Ishikawa (cell line): ENCODE measurements around the gene MIB1.

ENCODE experiments used
- CREB1 ChIP-seq: IDR thresholded peaks from 2 replicates; pipeline ENCODE4 v1.6.1; 2012; ENCODE audit warnings: low read depth
- EP300 ChIP-seq: IDR thresholded peaks from 2 replicates; pipeline ENCODE4 v1.6.1; 2012; ENCODE audit warnings: borderline replicate concordance
- FOXM1 ChIP-seq: IDR thresholded peaks from 2 replicates; pipeline ENCODE4 v1.6.1; 2012; ENCODE audit warnings: low read depth, borderline replicate concordance
- NFIC ChIP-seq: IDR thresholded peaks from 2 replicates; pipeline ENCODE4 v1.6.1; 2012
- RAD21 ChIP-seq: IDR thresholded peaks from 2 replicates; pipeline ENCODE4 v1.6.1; 2012; ENCODE audit warnings: low read depth
- TAF1 ChIP-seq: IDR thresholded peaks from 2 replicates; pipeline ENCODE4 v1.6.1; 2012; ENCODE audit warnings: low read depth, mild to moderate bottlenecking
- TCF12 ChIP-seq: IDR thresholded peaks from 2 replicates; pipeline ENCODE4 v1.6.1; 2012; ENCODE audit warnings: low read depth
- TEAD4 ChIP-seq: IDR thresholded peaks from 2 replicates; pipeline ENCODE4 v1.6.1; 2012
- YY1 ChIP-seq: IDR thresholded peaks from 2 replicates; pipeline ENCODE4 v1.6.1; 2012; ENCODE audit warnings: low read depth
- ZBTB7A ChIP-seq: IDR thresholded peaks from 2 replicates; pipeline ENCODE4 v1.6.1; 2012; ENCODE audit warnings: low read depth
- TF ChIP-seq, protein P1 (sequence below): IDR thresholded peaks from 2 replicates; pipeline ENCODE4 v1.6.1; 2012; ENCODE audit warnings: low read depth, mild to moderate bottlenecking
- TF ChIP-seq, protein P2 (sequence below): IDR thresholded peaks from 2 replicates; pipeline ENCODE4 v1.6.1; 2012

DNA sequence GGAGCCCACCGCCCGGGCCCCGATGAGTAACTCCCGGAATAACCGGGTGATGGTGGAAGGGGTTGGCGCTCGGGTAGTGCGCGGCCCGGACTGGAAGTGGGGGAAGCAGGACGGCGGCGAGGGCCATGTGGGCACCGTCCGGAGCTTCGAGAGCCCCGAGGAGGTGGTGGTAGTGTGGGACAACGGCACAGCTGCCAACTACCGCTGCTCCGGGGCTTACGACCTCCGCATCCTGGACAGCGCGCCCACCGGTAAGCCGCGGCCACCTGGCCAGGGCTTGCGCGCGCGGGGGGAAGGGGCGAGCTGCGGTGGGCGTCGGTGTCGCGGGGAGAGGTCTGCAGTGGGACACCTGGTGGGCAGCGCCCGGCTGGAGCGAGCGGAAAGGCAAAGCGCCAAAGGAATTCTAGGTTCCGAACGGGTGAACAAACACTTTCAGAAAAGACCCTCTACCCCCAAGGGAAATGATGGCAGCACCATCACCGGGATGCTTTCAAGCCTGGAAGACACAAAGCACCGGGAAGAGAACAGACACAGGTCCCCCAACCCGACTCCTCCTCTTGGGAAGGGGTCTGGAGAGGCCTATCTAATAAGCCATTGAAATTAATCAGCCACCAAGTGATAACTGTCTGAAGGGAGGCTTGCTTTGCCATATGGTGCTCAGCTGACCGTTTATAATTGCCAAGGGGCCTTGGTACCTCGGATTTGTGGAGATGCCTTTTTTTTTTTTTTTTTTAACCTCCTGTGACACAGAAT lies 1.1 kb downstream of the MIB1 start:
- TF ChIP-seq EP300, result no peak
- TF ChIP-seq CREB1, result no peak
- TF ChIP-seq ZBTB7A, result peak; percentile 92
- TF ChIP-seq, protein P1, sequence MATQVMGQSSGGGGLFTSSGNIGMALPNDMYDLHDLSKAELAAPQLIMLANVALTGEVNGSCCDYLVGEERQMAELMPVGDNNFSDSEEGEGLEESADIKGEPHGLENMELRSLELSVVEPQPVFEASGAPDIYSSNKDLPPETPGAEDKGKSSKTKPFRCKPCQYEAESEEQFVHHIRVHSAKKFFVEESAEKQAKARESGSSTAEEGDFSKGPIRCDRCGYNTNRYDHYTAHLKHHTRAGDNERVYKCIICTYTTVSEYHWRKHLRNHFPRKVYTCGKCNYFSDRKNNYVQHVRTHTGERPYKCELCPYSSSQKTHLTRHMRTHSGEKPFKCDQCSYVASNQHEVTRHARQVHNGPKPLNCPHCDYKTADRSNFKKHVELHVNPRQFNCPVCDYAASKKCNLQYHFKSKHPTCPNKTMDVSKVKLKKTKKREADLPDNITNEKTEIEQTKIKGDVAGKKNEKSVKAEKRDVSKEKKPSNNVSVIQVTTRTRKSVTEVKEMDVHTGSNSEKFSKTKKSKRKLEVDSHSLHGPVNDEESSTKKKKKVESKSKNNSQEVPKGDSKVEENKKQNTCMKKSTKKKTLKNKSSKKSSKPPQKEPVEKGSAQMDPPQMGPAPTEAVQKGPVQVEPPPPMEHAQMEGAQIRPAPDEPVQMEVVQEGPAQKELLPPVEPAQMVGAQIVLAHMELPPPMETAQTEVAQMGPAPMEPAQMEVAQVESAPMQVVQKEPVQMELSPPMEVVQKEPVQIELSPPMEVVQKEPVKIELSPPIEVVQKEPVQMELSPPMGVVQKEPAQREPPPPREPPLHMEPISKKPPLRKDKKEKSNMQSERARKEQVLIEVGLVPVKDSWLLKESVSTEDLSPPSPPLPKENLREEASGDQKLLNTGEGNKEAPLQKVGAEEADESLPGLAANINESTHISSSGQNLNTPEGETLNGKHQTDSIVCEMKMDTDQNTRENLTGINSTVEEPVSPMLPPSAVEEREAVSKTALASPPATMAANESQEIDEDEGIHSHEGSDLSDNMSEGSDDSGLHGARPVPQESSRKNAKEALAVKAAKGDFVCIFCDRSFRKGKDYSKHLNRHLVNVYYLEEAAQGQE, result no peak
- no peak for TF ChIP-seq YY1
- no peak for TF ChIP-seq RAD21
- no peak for TF ChIP-seq NFIC
- TF ChIP-seq TAF1, result no peak
- no peak for TF ChIP-seq FOXM1
- TF ChIP-seq, protein P2, sequence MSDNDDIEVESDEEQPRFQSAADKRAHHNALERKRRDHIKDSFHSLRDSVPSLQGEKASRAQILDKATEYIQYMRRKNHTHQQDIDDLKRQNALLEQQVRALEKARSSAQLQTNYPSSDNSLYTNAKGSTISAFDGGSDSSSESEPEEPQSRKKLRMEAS, result peak; percentile 59; the same call in 1 of the 2 replicates
- TF ChIP-seq TEAD4, result no peak
- TF ChIP-seq TCF12, result no peak
